GM21447 (cell line): Measurements from ENCODE around the gene KRT82.

ENCODE experiments used
- ATAC-seq: cut with Tn5 transposase; IDR thresholded peaks from one replicate; pipeline ENCODE4 v1.9.1; 2021; ENCODE audit not compliant: unreplicated experiment

KRT82 gene

DNA sequence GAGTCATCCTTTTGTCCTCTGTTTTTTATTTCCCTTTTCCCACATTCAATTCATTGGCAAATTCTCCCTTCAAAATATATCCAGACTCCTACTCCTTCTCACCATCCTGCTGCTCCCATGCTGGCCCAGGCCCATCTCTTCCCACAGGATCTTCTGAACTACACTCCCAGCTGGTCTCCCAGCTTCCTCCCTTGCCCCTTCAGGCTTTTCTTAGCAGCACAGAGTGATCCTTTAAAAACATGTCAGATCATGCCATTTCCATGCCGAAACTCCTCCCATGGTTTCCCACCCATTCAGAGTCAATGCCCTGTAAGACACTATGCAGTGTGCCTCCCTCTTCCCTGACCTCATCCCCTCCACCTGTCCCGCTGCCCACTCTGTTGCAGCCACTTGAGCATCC is 18.3 kb downstream of the KRT82 start:
- ATAC-seq = no peak

DNA sequence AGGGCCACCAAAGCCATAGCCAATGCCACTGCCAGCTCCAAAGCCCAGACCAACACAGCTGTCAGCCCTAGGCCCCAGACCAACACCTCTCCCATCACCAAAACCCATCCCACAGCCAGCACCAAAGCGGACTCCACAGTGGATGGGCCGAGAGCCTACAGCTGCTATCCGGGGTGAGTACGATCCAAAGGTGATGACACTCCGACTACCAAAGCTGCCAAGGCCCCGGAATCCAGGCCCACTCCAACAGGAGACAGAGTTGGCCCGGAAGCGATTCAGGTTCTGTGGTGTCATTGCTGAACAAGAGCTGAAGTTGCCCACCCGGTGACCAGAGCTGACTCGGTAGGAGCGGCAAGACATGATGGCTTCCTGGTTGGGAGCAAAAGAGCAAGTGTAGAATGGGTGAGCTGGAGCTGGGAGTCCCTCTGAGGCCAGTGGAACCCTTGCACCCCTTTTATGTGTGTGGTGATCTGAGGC is 20.9 kb downstream of the KRT82 start, which contains the start of gene KRT84:
Gene KRT84, minus strand, starts transcription at position 427 of the 477 bp plus-strand sequence. Its CDS starts 67 bp downstream, at position 360.
- ATAC-seq = no peak

DNA sequence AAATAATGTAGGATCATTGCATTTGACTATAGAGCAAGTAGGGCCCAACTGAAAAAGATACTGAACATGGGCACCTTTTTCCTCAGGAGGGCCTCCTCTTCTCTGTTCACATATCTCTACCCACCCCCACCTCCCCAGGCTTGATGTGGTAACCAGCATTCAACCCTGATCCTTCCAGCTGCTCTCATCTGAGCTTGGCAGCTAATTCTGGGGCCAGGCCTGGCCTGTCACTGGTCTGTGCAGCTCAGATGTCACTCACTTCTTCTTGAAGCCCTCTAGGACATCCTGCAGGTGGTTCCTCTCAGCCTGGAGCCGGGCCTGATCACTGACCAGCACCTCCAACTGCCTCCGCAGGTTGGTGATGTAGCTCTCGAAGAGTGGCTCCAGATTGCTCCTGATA is 22.8 kb downstream of the KRT82 start:
- ATAC-seq = no peak

DNA sequence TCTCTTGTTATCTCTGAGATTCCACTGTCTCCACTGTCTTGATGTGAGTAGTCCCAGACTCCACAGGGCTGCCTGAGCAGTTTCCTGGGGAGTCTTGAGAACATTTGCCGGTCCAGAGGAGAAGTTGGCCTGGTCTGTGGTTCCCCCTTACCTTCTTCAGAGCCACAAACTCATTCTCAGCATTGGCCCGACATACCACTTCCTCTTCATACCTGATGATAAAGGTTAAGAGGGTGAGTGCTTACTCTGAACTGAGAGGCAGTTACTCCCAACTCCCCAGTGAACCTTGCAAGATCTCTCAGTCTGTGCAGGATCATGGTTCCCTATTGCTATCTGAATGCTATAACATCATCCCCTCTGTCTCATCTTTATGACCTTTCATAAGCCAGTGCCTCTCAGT is 23.3 kb downstream of the KRT82 start:
- ATAC-seq = no peak

DNA sequence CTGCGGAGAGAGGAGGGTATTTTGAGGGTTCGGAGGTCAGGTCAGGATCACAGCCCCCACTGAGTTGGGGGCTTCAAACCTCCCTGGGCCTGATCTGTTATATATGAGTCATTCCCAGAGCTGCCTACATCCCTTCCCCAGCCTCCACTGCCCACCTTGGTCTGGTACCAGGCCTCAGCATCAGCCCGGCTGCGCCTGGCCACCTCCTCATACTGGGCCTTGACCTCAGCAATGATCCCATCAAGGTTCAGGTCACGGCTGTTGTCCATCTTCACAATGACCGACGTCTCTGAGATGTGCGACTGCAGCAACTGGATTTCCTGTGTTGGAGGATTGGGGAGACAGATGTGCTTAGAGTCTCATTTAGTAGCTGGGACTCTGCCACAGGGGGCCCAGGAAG is 24.9 kb downstream of the KRT82 start:
- no peak for ATAC-seq

DNA sequence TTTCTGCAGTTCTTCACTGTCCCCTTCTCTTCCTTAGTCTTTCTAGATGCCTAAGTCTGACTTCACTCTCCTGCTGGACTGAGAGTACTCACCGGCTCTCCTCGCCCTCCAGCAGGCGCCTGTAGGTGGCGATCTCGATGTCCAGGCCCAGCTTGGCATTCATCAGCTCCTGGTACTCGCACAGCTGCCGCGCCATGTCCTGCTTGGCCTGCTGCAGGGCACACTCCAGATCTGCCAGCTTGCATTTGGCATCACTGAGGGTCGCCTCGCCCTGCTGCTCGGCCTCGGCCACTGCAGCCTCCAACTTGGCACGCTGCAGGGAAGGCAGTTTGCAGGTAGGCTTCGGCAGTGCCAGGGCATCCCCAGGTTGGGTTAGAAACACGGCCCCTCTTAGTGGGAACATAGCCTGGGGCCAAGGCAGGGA is 25.9 kb downstream of the KRT82 start:
- no peak for ATAC-seq

DNA sequence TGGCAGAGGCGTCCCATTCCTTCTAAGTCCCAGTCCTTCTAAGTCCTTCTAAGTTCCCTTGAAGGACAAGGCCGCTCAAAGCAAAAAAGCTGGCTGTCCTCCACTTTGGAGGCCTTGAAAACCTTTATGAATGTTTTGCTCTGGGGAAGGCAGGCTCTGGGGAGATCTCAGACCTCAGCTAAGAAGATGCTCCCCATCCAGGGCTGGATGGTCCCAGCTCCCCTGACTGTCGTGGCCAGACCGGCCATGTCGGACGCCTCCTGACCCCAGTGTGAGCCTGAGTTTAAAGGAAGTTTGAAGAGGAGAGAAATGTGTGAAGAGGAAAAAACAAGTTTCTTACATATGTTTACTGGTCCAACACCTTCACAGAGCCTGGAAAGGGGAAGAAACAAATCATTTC is 26.6 kb downstream of the KRT82 start:
- no peak for ATAC-seq

DNA sequence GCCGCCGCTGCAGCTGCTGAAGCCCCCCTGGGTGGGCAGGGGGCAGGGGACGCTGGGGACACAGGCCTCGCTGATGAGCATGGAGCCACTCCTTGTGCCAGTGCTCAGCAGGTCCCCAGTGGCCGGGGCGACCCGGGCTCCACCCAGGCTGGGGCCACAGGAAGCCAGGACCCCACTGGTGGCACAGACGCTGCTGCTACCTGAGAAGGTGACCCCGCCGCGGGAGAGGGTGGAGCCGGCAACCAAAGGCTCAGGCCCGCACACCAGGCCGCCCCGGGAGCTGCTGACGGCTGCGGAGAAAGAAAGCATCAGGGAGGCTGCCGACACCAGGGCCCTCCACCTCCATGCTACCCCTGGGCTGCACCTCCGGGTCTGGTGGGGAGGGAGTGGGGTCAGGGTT is 28.0 kb downstream of the KRT82 start:
- no peak for ATAC-seq

DNA sequence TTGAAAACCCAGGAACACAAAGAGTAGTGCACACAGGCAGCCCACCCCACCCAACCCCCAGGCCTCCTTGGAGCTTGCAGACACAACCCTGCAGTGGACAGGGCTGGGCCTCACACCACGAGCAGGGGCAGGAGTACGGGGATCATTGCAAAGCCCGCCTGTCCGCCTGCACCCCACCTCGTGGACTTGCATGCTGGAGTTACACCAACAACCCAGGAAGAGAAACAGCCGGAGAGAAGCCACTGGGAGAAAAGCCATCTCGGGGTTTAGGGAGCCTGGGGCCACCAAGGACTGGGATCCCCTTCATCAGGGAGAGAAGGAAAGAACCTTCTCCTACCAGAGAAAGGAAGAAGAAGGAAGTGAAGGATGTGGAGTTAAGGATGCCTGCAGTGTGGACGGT is 28.9 kb downstream of the KRT82 start:
- no peak for ATAC-seq

DNA sequence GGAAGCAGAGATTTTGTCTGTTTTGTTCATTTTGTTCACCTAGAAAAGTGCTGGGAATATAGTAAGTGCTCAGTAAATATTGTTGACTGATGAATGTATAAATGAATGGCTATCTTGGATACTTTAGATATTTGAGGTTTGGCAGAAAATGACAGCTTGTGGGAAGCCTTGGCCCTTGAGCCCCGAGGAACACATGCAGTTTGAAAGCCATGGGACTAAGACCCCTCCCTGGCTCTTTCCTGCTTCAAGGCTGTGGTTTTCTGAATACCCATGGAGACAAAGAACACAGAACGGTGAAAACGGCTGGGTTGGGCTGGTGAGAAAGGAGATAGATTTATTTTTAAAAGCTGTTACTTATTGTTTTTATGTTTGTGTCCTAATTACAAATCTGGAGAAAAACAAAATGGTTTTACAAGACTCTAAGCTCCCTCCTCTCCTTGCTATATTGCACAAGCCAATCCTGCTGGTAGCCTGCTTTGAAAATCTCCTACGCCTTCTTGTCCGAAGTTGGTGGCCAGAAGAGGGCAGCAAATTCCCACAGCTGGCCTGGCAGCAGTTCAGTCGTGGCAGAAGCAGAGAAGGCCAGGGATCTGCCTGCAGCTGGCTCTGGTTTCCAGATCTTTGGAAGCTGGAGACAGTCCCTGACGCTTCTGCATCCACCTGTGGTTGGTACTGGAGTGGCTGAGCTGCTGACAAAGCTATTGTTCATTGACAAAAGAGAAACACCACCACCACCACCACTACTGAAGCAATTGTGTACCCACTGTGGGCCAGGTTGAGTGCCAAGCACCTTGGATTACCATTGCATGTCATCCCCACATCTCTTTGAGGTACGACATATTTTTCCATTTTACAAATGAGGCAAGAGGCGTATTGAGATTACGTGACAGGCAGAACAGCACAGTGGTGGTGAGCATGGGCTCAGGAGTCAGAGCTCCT is 33.6 kb downstream of the KRT82 start:
- ATAC-seq = no peak

DNA sequence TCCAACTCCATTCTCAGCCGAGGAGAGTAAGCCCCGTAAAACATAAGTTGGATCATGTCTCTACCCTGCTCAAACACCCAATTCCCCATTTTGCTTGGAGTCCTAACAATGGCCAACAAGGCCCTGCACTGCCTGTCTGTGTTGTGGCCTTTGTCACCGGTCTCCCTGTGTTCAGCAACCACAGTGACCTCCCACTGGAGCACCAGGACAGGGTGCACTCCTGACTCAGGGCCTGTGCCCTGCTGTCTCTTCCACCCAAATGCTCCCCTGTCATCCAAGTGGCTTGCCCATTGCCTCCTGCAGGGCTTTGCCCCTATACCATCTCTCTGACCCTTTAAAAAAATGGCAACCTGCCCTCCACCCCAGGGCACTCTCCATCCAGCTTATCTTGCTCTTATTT is 34.4 kb downstream of the KRT82 start:
- ATAC-seq = no peak

DNA sequence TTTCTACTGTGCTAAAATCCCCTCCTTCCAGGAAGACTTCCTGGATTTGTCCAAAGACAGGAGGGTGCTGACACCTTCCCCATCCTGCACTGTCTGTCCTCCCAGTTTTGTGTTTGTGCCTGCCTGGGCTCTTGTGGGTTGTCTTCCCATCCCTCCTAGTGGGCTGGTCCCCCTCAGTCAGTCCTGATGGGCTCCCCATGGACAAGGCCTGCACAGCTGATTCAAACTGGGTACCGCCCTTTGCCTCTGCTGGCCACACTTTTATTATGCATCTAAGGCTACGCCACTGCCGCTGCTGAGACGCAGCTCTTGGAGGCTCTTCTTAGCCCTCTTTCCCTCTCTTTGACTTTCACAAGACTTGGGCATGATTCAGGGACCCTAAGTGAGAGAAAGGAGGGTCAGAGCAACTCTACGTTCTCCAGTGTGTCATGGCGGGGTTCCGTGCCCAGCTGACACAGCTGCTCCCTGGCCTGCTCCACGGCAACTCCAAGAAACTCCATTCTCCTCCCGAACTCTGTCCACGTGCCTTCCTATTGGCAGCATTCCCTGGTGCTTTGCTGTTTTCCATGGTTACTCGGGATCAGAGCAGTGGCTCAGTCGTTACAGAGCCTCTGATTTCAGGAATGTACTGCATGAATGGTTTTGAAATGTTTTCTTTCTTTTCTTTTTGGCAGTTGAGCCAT is 35.1 kb downstream of the KRT82 start:
- no peak for ATAC-seq

DNA sequence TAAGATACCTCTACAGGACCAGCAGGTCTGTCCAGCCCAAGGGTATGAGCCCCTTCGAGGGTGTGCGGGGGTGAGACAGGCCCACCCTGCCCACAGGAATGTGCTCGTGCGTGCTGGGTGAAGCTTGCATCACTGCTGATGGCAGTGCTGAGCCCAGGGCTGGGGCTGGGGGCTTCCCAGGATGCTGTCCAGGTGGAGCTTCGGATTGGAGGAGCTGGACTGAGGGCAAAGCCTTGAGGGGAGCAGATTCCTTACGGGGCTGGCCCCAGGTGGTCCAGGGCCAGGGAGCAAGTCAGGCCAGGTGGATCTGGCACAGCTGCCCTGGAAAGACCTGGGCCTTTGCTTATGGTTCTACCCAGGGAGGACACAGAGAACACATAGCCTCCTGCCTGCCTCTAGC is 36.3 kb downstream of the KRT82 start:
- no peak for ATAC-seq

DNA sequence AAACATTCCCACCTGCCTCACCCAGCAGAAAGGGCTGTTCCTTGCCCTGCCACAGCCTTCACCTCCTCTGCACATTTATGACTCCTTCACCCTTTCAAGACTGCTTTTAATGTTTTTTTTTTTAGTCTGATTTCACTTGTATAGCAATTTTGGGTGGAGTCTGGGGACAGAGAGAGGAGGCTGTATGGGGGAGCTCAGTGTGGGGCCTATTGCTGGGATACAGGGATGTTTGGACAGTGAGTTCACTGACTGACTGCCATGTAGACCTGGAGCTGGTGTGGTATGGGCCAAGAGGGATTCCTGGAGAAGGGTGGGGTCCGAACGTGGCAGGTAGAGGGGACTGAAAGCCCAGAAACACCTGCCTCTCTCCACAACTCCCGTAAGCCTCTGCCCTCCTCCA is 36.9 kb downstream of the KRT82 start:
- ATAC-seq = no peak

DNA sequence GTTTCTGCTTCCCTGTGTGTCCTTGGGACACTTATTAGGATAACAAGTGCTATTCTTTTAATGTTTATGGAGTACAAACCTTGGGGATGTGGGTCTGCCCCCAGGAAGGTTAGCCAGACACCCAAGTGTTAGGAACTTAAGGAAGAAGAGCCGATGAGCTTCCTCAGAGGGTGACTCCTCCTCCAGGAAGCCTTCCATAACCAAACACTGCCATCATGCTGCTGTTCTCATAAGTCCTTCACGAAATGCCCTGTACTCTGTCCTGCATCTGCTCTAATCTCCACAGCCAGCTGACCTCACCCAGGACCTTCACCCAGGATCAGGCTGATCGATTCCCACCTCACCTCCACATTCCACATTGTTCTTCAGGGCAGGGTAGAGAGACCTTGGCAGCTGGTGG is 37.6 kb downstream of the KRT82 start:
- no peak for ATAC-seq

DNA sequence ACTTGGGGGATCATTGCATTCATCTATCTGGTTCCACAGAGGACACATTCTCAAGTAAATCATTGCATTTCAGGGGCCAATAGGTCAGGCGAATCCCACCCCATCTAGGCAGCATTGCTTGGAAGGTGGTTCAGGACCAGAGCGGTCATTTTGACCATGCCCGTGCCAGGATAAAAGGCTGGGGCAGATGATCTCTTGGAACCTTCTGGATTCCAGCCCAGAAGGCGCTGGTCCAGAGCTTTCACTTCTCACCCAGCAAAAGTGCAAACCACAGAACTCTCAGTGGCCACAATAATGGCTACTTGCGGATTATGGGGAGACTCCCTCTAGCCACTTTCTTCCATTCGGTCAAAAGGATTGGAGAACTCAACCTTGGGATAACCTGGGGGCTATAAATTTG is 38.3 kb downstream of the KRT82 start:
- no peak for ATAC-seq

DNA sequence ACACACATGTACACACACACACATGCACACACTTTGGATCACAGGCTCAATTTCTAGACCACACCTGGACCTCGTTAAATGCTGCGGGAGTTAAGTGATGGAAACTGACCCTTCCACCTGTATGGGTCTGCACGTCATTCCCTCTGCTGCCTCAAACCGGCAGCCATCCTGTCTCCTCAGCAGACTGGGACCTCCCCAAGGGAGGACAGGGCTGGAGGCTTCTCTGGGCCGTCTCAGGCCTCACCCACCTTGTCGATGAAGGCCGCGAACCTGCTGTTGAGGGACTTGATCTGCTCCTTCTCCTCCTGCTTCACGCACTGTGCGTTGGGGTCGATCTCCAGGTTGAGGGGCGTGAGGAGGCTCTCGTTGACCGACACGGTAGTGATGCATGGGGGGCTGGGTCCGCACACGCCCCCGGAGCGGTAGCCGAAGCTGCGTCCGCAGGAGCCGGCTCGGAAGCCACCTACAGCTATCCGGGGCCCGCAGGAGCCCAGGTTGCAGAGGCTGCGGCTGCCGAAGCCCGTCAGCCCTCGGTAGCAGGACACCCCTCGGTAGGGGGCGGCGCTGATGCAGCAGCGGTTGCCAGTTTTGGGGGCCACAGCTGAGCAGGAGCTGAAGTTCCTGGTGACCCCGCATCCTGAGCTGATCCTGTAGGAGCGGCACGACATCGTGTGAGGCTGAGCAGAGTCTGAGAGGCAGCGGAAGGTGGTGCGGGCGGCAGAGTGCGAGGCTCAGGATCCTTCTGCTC is 39.2 kb downstream of the KRT82 start, which contains the start of gene KRT85:
Gene KRT85, minus strand, starts transcription at position 744 of the 748 bp plus-strand sequence. Its CDS starts 76 bp downstream, at position 668.
- ATAC-seq = no peak

DNA sequence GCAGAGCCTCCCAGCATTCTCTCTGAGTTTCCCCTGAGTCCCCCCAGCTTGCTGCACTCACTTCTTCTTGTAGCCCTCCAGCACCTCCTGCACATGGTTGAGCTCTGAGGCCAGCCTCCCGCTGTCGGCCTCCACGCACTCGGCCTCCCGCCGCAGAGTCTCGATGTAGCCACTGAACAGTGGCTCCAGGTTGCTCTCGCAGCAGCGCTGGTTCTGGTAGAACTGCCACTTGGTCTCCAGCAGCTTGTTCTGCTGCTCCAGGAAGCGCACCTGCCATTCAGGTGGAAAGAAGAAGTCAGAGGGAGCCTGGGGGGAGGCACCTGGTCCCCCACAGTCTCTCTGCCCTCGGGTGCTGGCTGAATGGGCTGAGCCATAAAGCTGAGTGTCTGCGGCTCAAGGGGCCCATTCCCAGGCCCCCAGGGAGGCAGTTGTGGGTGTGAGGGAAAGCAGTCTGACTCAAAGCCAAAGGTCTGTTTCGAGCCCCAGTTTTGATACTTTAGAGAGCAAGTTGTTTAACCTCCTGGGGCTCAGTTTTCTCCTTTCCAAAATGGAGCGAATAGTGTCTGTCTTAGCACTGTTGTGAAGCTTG is 41.1 kb downstream of the KRT82 start:
- ATAC-seq = no peak

DNA sequence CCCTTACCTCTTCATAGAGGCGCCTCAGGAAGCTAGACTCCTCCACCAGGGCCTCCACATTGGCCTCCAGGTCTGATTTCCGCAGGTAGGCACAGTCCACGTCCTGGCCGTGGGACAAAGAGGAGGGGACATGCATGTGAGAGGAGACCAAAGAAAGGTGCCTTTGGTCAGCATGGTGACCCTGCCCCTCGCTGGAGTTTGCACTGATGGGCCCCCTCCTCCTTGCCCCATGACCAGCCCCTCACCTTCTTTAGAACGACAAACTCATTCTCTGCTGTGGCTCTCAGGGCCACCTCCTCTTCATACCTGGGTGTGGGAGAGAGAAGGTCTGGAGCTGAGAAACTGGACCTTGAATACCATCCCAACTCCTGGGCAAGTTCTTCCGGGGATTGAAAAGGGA is 42.1 kb downstream of the KRT82 start:
- ATAC-seq = no peak

DNA sequence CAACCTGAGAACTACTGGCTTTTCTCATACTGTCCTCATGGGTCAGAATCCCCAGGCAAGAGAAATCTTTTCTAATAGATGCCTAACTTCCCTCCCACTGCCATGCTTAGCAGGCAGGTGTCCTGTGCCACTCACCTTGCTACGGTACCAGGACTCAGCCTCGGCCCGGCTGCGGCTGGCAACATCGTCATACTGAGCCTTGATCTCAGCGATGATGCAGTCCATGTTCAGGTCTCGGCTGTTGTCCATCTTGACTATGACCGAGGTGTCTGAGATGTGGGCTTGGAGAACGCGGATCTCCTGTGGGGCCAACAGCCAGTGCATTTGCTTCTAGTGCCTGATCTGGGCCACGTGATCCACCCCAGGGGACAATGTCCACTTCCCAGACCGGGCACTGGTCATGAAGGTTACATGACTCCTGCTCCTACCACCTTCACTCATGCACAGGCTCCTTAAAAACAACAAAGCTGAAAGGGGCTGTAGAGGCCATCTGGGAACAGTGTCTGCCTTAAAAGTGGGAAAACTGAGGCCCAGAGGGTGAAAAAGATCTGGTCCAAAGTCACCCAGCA is 42.9 kb downstream of the KRT82 start:
- no peak for ATAC-seq
